Right ventricle myocardium inferior (tissue), 1 donor: ENCODE data around the gene AJM1. TPM values are rescaled to one million over a fixed set of nuclear protein-coding genes. Genes with fewer than 3 reads are reported as not detected.
"Not testable (repeated sequence)": the region's sequence is repeated elsewhere in the genome, so short reads cannot be mapped to it uniquely, and the experiment has no call there.

Source experiments
- ATAC-seq: fragments of 200-7000 bp; cut with Tn5 transposase; one replicate; pipeline ENCODE4 v1.9.1; 2020; ENCODE audit warnings: mild to moderate bottlenecking, moderate library complexity
- DNase-seq: peaks from one replicate; pipeline ENCODE4 v3.0.0; 2021; ENCODE audit errors: missing footprints
- intact Hi-C: fragments of 100-400 bp; cut with DNase I; formaldehyde crosslinking; loops from one replicate; pipeline ENCODE4 v1.11.0; 2022
- total RNA-seq: library from RNA; stranded (reverse); fragmentation: NEBNext Ultra II Directional; extraction: Animal tissue kit (Norgen Biotek cat#: 25700); gene quantifications from one replicate; pipeline ENCODE4 v1.2.1, GENCODE V29; 2021
- donor health status: DM: no; HTN: yes; CAD: no; lungs with severe emphysema.

AJM1 gene
- total RNA-seq, 1 donor from 2014 or later = 8.6 TPM

DNA sequence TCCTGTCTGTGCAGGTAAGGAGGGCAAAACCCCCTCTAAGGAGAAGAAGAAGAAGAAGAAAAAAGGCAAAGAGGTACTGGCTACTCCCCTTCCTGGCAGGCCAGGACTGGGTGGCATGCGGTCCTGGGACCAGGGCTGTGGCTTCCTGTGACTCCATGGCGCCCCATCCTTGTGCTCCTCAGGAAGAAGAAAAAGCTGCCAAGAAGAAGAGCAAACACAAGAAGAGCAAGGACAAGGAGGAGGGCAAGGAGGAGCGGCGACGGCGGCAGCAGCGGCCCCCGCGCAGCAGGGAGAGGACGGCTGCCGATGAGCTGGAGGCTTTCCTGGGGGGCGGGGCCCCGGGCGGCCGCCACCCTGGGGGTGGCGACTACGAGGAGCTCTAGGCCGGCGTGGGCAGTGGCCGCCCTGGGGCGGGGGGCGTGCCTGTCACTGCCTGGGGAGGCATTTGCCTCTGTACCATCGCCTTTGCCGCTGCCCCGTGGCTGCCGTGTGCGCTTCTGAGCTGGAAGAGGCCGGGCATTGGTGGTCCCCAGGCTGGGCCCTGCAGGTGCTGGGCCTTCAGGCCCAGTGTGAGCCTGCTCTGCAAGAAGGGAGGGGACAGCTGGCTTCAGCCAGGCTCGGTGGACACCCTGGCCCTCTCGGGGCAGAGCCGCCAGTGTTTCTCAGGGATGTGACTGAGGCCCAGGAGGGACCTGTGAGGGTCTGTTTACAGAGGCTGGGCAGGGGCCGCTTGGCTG, 2.0 kb upstream of the AJM1 start:
- ATAC-seq = no peak
- DNase-seq = no peak
- intact Hi-C loops = loop anchor here (5.0 kb wide), 1 partner anchor 187 kb away; the partner anchor contains the start of gene ABCA2

DNA sequence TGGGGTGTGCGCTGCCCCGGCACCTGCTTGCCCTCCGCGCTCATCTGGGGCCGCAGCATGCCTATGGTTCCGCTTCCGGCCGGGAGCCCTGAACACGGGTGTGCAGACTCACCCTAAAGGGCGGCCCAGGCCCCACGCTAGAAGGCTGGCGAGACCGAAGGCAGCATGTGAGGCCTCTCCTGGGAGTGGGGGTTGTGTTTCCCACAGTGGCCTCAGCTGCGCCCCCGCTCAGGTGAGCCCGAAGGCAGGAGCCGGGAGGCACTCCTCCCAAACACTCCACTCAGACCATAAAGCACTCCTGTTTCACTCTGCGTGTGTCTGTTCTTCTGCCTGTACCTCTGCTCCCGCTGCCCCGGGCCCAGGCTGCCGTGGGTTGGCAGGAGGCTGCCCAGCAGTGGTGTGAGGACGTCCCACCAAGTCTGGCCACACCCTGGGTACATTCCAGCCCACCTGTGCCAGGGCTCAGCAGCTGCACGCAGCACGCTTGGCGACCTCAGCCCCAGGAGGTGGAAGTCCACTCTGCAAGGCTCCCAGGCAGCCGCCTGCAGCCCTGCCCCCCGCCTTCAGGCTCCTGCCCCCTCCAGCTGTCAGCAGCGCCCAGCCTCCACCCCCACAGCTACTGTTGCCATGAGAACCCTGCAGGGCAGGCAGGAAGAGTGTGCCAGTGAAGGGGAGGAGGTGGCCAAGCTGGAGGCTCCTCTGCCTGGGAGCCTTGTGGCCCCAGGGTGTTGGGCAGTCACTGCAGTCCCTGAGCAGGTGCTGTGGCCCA, 1.2 kb upstream of the AJM1 start:
- no peak for DNase-seq
- no peak for ATAC-seq
- intact Hi-C loops = loop anchor here (5.0 kb wide), 1 partner anchor 186 kb away; the partner anchor contains the start of gene ABCA2

DNA sequence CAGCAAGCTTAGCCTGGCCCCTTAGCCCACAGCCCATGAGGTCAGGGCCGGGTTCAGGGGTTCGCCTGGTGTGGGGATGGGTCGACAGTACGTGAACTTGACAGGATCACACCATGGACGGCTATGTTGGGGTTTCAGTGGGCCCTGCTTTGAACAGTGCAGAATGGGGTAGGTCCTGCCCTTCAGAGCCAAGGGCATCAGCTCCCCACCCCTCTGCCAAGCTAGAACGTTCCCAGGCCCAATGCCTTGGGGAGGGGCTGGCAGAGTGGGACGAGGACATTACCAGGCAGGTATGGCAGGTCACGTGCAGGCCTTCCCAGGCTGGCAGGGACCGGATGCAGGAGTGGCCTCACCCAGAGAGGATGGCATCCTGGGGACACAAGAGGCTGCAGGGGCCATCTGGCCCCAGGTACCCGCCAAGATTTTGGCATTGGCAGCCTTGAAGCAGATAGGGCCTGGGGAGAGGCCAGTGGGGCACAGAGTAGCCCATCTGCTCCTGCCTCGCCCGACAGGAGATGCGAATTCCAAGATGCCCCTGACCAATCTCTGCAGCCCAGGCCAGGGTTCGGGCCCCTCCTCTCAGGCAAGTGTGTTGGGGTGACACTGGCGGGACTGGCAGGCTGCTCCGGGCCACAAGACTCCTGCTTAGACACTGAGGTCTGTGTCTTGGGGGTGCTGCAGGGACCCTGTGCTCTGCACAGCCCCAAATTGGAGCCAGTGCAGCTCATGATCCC, 465 bp upstream of the AJM1 start:
- not testable (repeated sequence) for DNase-seq, ATAC-seq
- intact Hi-C loops = loop anchor here (5.0 kb wide), 1 partner anchor 185 kb away; the partner anchor contains the start of gene ABCA2

DNA sequence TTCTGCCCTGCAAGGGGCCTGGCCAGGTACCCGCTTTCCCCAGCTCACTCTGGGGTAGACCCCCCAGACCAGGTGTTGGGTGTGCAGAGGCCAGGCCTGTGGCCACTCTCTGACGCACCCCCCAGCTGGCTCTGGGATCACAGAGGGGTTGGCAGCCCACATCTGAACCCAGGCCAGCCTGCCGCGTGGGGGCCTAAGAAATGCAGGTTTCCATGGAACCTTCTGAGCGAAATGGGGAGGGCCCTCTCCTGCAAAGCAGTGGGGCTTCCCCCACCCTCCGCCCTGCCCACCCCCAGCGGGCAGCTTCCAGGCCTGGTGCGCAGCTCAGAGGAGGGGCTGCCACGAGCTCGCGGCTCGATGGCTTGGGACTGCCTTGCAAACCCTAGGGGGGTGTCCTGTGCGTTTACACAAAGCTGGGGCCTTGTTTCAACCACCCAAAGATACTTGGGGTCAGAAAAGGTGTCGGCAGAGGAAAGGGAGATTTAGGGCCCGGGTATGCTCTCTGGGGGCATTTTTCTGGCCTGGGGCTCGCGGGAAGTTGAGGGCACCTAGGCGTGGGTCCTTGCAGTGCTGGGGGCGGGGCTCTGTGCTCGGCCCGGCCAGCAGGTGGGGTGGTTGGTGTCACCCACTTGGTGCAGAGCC, 1.0 kb downstream of the AJM1 start:
- intact Hi-C loops = loop anchor here (5.0 kb wide), 1 partner anchor 184 kb away; the partner anchor contains the start of gene ABCA2
- not testable (repeated sequence) for ATAC-seq, DNase-seq

DNA sequence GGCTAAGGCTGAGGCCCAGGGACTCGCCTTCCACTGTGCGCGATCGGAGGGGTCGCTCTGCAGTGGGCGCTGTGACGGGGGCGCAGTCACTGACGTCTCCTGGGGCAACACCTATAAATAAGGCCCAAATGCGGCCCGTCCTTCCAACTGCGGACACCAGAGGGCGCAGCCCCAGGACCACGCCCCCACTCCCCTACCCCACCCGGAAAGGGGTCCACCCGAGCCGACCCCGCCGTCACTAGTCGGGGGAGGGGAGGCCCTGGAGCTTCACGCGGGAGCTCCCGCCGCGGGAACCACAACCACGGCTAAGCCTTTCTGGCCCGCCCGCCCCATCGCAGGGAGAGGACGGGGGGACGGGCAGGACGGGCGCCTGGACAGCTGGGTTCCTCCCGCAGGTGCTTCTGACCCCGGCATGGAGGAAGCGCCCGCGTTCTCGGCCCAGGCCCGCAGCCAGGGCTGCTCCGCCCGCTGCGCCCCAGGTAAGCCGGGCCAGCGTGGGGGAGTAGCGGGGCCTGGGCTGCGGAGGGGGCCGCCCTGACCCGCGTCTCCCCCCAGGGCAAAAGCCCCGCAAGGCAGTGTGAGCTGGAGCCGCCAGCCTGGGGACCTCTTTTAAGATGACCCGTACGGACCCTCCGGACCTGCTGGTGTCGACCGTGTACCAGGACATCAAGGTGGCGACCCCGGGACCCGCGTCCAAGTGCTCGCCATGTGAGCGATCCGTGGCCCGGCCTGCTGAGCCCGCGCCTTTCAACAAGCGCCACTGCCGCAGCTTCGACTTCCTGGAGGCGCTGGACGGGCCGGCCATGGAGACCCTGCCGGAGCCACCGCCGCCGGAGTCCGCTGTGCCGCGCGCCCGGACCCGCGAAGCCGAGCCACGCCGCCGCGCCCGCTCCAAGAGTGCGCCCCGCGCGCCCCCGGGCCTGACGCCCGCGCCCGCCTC, 1.8 kb downstream of the AJM1 start:
- intact Hi-C loops = loop anchor here (5.0 kb wide), 1 partner anchor 183 kb away; the partner anchor contains the start of gene ABCA2
- ATAC-seq, DNase-seq: not testable (repeated sequence)

DNA sequence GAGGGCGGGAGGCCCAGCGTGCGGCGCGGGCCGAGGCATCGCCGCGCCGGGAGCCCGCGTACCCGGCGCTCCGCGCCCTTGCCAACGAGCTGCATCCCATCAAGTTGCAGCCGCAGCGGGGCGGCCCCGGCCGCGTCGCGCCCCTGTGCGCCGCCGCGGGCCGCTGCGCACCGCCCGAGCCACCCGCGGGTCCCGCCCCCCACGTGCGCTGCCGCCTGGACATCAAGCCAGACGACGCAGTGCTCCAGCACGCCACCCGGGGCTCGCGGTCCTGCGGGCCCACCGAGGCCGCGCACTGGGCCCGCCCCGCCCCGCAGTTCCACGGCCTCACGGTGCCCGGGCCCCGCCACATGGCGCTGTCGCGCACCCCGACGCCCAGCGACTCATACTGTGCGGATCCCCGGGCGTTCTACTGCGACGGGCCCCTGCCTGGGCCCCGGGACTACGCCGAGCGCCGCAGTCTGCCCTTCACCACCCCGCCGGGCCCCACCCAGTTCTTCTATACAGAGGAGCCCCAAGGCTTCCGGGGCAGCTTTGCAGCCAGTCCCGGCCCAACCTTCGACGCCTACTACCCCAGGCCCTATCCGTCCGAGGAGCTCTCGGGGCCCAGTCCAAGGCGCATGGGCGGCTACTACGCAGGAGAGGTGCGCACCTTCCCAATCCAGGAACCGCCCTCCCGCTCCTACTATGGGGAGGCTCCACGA, 2.6 kb downstream of the AJM1 start:
- no peak for DNase-seq
- ATAC-seq = no peak
- intact Hi-C loops = loop anchor here (5.0 kb wide), 2 partner anchors 57 to 182 kb away; partner anchors contain the start of gene ABCA2

DNA sequence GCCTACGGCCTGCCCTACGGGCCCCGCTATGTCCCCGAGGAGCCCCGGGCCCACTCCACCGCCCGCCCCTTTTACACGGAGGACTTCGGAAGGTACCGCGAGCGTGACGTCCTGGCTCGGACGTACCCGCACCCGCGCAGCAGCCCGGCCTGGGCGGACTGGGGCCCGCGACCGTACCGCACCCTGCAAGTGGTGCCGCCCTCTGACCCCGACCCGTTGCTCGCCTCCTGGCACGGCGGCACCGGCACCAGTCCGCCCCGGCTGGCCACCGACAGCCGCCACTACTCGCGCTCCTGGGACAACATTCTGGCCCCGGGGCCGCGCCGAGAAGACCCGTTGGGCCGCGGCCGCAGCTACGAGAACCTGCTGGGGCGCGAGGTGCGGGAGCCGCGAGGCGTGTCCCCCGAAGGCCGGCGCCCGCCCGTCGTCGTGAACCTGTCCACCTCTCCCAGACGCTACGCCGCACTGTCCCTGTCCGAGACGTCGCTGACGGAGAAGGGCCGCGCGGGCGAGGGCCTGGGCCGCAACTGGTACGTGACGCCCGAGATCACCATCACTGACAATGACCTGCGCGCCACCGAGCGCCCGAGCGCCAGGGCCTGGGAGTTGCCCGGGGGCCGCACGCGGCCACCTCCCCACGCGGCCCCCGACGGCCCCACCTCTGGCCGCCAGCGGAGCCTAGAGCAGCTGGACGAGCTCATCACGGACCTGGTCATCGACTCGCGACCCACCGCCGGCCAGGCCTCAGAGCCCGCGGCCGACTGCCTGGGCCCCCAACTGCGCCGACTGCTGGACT, 3.4 kb downstream of the AJM1 start:
- ATAC-seq = no peak

DNA sequence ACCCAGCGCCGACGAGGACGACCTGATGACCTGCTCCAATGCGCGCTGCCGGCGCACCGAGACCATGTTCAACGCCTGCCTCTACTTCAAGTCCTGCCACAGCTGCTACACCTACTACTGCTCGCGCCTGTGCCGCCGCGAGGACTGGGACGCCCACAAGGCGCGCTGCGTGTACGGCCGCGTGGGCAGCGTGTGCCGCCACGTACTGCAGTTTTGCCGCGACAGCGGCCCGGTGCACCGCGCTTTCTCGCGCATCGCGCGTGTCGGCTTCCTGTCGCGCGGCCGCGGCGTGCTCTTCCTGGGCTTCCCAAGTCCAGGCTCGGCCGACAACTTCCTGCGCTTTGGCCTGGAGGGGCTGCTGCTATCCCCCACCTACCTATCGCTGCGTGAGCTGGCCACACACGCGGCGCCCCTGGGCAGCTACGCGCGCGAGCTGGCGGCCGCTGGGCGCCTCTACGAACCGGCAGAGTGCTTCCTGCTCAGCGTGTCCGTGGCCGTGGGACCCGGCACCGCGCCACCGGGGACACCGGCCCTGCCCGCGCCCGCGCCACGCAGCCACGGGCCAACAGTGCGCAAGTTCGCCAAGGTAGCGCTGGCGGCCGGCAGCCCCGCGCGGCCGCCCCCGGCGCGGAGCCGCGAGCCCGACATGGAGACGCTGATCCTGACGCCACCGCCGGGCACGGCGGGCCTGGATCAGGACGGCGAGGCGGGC, 4.3 kb downstream of the AJM1 start:
- intact Hi-C loops = loop anchor here (5.0 kb wide), 1 partner anchor 56 kb away; no protein-coding TSS in a partner anchor
- ATAC-seq = no peak

More for the DNA sequence above, 3.4 kb downstream of the AJM1 start:
- intact Hi-C loops = loop anchor here (5.0 kb wide), 1 partner anchor 57 kb away; no protein-coding TSS in a partner anchor
- no peak for DNase-seq

DNA sequence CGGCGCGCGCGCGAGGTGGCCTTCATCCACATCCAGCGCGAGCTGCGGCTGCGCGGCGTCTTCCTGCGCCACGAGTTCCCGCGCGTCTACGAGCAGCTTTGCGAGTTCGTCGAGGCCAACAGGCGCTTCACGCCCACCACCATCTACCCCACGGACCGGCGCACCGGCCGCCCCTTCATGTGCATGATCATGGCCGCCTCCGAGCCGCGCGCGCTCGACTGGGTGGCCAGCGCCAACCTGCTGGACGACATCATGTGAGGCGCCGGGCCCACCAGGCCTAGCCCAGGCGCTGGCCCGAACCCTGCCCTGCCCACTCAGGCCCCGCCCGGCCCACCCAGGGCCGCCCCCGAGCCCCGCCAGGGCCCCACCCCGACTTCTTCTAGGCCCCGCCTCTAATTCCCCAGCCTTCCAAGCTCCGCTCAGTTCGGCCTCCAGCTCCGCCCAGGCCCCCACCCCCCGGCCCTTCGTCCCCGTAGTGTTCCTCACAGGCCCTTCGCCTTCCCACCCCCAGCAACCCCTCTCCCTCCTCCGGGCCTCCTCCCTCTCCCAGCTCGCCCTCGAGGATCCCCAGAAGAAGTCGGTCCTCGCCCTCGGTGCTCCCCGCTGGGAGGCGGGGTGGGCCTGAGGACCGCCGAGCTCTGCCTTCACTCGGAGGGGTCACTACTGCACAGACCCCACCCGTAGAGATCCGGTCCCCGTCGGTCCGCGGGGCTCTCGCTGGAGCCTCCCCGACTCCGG, 5.0 kb downstream of the AJM1 start:
- DNase-seq = peak; percentile 78
- peak; percentile 31 for ATAC-seq
- intact Hi-C loops = loop anchor here (5.0 kb wide), 1 partner anchor 55 kb away; no protein-coding TSS in a partner anchor

More for the DNA sequence above, 4.3 kb downstream of the AJM1 start:
- no peak for DNase-seq

DNA sequence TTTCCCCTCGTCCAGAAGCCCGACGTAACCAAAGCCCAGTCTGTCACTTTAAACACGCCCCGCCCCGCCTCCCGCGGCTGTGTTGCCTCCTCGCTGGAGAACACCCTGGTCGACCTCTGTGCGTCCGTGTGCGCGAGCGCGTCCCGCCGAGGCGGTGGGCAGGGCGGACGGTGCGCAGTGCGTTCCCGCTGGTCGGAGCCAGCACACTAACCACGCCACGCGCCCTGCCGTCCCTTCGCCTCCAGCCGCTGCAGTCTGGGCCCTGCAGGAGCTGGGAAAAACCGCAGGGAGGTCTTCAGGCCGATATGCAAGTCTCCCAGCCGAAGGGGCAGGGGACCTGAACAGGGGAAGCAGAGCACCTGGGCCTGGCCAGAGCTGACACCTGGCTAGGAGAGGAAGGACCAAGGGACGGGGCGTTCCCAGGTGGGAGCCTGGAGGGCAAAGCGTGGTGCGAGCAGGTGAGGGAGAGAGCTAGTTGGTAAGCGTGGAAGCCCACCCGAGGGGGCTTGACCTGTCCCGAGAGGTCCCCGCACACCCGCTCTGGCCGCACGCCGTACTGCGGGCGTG, 5.6 kb downstream of the AJM1 start:
- DNase-seq = peak; percentile 96
- intact Hi-C loops = loop anchor here (2.0 to 5.0 kb wide), 2 partner anchors 54 to 57 kb away; partner anchors contain the start of gene TMEM141
- ATAC-seq = peak; percentile 60

DNA sequence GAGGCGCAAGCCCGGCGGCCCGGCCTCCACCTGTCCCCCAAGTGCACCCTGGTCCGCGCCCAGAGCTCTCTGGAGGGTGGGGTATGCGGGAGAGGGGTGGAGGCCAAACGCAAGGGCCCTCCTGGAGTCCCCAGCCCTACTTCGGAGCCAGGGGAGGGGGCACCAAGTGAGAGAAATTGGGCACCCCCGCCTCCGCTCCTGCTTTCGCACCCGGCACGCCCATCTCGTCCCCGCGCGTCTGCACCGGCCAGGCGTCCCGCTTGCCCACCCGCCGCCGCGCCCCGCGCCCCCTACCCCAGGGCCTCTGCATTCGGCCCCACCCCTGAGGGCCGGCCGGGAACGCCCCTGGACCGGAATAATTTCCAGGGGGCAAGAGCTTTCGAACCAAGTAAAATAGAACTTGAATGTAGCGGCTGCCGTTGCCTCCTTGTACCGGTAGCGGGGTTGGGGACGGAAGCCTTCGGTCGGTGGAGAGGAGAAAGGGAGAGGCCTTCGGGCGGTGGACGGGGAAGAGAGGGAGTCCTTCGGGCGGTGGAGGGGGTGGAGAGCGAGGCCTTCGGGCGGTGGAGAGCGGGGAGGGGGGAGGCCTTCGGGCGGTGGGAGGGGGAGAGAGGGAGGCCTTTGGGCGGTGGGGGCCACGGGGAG, 6.2 kb downstream of the AJM1 start:
- ATAC-seq (peak; percentile 24), DNase-seq (no peak)
- intact Hi-C loops = loop anchor here (1.0 to 5.0 kb wide), 4 partner anchors 54 to 129 kb away; partner anchors contain the start of genes FBXW5, PTGDS and TMEM141

DNA sequence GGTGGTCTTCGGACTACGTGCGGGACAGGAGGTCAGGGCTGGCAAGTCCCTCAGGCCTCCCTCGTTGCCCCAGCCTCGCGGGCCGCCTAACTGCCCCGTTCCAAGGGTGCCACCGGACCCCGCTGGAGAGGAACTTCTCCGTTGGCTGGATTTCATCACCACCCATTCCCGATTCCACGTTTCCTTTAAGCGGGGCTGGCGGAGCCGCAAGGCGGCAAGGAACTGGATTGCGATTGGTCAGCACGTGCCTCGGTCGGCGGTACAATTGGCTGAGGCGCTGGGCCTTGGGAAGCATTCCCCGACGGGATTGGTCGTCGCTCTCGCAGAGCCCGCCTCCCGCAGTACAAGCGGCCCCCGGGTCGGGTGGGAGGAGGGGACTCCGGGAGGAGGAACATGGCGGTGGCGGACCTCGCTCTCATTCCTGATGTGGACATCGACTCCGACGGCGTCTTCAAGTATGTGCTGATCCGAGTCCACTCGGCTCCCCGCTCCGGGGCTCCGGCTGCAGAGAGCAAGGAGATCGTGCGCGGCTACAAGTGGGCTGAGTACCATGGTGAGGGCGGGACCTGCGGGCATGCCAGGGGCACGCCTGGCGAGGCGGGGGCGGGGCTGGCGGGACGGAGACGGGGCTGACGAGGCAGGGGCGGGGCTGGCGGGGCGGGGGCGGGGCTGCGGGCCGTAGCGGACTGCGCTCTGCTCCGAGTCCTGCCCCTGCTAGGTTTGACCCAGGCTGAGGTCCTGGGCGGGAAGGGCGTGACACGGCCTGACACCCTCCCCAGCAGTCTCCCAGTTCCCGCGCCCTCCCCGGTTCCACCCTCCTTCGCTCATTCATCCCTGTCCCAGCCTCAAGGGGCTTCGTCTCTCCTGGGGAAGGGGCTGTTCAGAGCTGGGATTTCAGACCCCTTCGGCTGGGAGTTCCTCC, 7.0 kb downstream of the AJM1 start, which contains the start of gene PHPT1:
PHPT1 (plus strand) TSS at position 372 of the 922 bp plus-strand sequence; CDS start at position 394, 22 bp downstream.
- ATAC-seq (peak; percentile 87), DNase-seq (peak; percentile 99)
- intact Hi-C loops = loop anchor here (1.0 to 5.0 kb wide), 4 partner anchors 53 to 128 kb away; partner anchors contain the start of genes FBXW5, PTGDS and TMEM141
